Activated naive CD8-positive, alpha-beta T cell treated with anti-CD3 and anti-CD28 coated beads for 36 hours (primary cell): Measurements from ENCODE around the gene SLC38A11. TPM values are rescaled to one million over a fixed set of nuclear protein-coding genes. Genes with fewer than 3 reads are reported as not detected.
"Not testable (repeated sequence)": the region's sequence is repeated elsewhere in the genome, so short reads cannot be mapped to it uniquely, and the experiment has no call there.

Experiments
- DNase-seq: peaks from one replicate; pipeline ENCODE4 v3.0.0; 2021
- H3K27ac Mint-ChIP-seq: one replicate; pipeline ENCODE4 v1.8.0; 2022; ENCODE audit warnings: mild to moderate bottlenecking, moderate library complexity, mixed read lengths
- H3K27me3 Mint-ChIP-seq: one replicate; pipeline ENCODE4 v1.8.0; 2022; ENCODE audit warnings: mild to moderate bottlenecking, mixed read lengths
- H3K36me3 Mint-ChIP-seq: one replicate; pipeline ENCODE4 v1.8.0; 2021; ENCODE audit warnings: mild to moderate bottlenecking, mixed read lengths
- H3K4me1 Mint-ChIP-seq: one replicate; pipeline ENCODE4 v1.8.0; 2021; ENCODE audit warnings: mixed read lengths
- H3K4me3 Mint-ChIP-seq: one replicate; pipeline ENCODE4 v1.8.0; 2022; ENCODE audit warnings: mild to moderate bottlenecking, moderate library complexity, mixed read lengths
- H3K9me3 Mint-ChIP-seq: one replicate; pipeline ENCODE4 v1.8.0; 2022; ENCODE audit warnings: mixed read lengths
- total RNA-seq, 2 experiments: library from RNA; stranded (reverse); gene quantifications; one replicate each; pipeline ENCODE4 v1.2.3, GENCODE V29; 2021

SLC38A11 gene
- total RNA-seq, 2 experiments from 2014 or later = not detected

- Mint-ChIP-seq H3K27me3 (peaks cover 3% of the 10 kb centered on the region), H3K36me3 (no peaks in the 10 kb centered on the region), H3K4me3 (no peak overlapping the region), H3K27ac (no peak overlapping the region), H3K9me3 (no peaks in the 10 kb centered on the region), H3K4me1 (peaks cover 8% of the 10 kb centered on the region)
- no peak for DNase-seq
Observed at GRCh38 chr2:164979113-164979512, 23.8 kb upstream of the SLC38A11 start.

- not testable (repeated sequence) for H3K4me3 Mint-ChIP-seq, DNase-seq, H3K9me3 Mint-ChIP-seq, H3K27me3 Mint-ChIP-seq, H3K4me1 Mint-ChIP-seq, H3K36me3 Mint-ChIP-seq, H3K27ac Mint-ChIP-seq
Observed at GRCh38 chr2:164976875-164977470, 21.6 kb upstream of the SLC38A11 start.

GRCh38 chr2:164976301-164976700 is 21.0 kb upstream of the SLC38A11 start:
- no peak overlapping the region for H3K27ac Mint-ChIP-seq
- no peak overlapping the region for H3K4me3 Mint-ChIP-seq
- H3K9me3 Mint-ChIP-seq = no peaks in the 10 kb centered on the region
- DNase-seq = no peak
- H3K36me3 Mint-ChIP-seq = no peaks in the 10 kb centered on the region
- H3K27me3 Mint-ChIP-seq = no peaks in the 10 kb centered on the region
- peaks cover 9% of the 10 kb centered on the region for H3K4me1 Mint-ChIP-seq

GRCh38 chr2:164975891-164976290 is 20.6 kb upstream of the SLC38A11 start:
- H3K27ac Mint-ChIP-seq = no peak overlapping the region
- H3K4me1 Mint-ChIP-seq = peaks cover 6% of the 10 kb centered on the region
- H3K4me3 Mint-ChIP-seq = no peak overlapping the region
- DNase-seq = no peak
- no peaks in the 10 kb centered on the region for H3K9me3 Mint-ChIP-seq
- H3K36me3 Mint-ChIP-seq = no peaks in the 10 kb centered on the region
- H3K27me3 Mint-ChIP-seq = no peaks in the 10 kb centered on the region

GRCh38 chr2:164974221-164974620 is 18.9 kb upstream of the SLC38A11 start:
- Mint-ChIP-seq H3K36me3 (no peaks in the 10 kb centered on the region), H3K27ac (no peak overlapping the region), H3K9me3 (no peaks in the 10 kb centered on the region), H3K4me3 (no peak overlapping the region), H3K4me1 (peaks cover 3% of the 10 kb centered on the region), H3K27me3 (no peaks in the 10 kb centered on the region)
- no peak for DNase-seq

- Mint-ChIP-seq H3K4me3 (no peak overlapping the region), H3K4me1 (peaks cover 3% of the 10 kb centered on the region), H3K27me3 (no peaks in the 10 kb centered on the region), H3K9me3 (no peaks in the 10 kb centered on the region), H3K36me3 (no peaks in the 10 kb centered on the region), H3K27ac (no peak overlapping the region)
- DNase-seq = no peak
Observed at GRCh38 chr2:164972216-164972615, 16.9 kb upstream of the SLC38A11 start.

GRCh38 chr2:164969909-164970690 is 14.8 kb upstream of the SLC38A11 start:
- no peaks in the 10 kb centered on the region for H3K9me3 Mint-ChIP-seq
- H3K36me3 Mint-ChIP-seq = no peaks in the 10 kb centered on the region
- DNase-seq = no peak
- no peak overlapping the region for H3K27ac Mint-ChIP-seq
- no peak overlapping the region for H3K4me3 Mint-ChIP-seq
- no peaks in the 10 kb centered on the region for H3K27me3 Mint-ChIP-seq
- H3K4me1 Mint-ChIP-seq = peaks cover 3% of the 10 kb centered on the region

- no peaks in the 10 kb centered on the region for H3K36me3 Mint-ChIP-seq
- no peaks in the 10 kb centered on the region for H3K4me1 Mint-ChIP-seq
- H3K27me3 Mint-ChIP-seq = no peaks in the 10 kb centered on the region
- no peak overlapping the region for H3K27ac Mint-ChIP-seq
- DNase-seq = no peak
- H3K9me3 Mint-ChIP-seq = no peaks in the 10 kb centered on the region
- H3K4me3 Mint-ChIP-seq = no peak overlapping the region
Observed at GRCh38 chr2:164967781-164968228, 12.5 kb upstream of the SLC38A11 start.

- no peaks in the 10 kb centered on the region for H3K4me1 Mint-ChIP-seq
- H3K4me3 Mint-ChIP-seq = no peak overlapping the region
- no peaks in the 10 kb centered on the region for H3K36me3 Mint-ChIP-seq
- no peaks in the 10 kb centered on the region for H3K9me3 Mint-ChIP-seq
- no peak overlapping the region for H3K27ac Mint-ChIP-seq
- H3K27me3 Mint-ChIP-seq = no peaks in the 10 kb centered on the region
- DNase-seq = no peak
Observed at GRCh38 chr2:164967361-164967760, 12.0 kb upstream of the SLC38A11 start.

GRCh38 chr2:164964700-164965099 is 9.4 kb upstream of the SLC38A11 start:
- Mint-ChIP-seq H3K4me1 (no peaks in the 10 kb centered on the region), H3K27ac (no peak overlapping the region), H3K27me3 (no peaks in the 10 kb centered on the region), H3K36me3 (no peaks in the 10 kb centered on the region), H3K9me3 (no peaks in the 10 kb centered on the region), H3K4me3 (no peak overlapping the region)
- no peak for DNase-seq

- H3K27me3 Mint-ChIP-seq = peaks cover 8% of the 10 kb centered on the region
- peaks cover 2% of the 10 kb centered on the region for H3K4me1 Mint-ChIP-seq
- H3K36me3 Mint-ChIP-seq = no peaks in the 10 kb centered on the region
- no peak for DNase-seq
- H3K9me3 Mint-ChIP-seq = no peaks in the 10 kb centered on the region
- no peak overlapping the region for H3K4me3 Mint-ChIP-seq
- no peak overlapping the region for H3K27ac Mint-ChIP-seq
Observed at GRCh38 chr2:164960159-164960558, 4.8 kb upstream of the SLC38A11 start.

- peaks cover 26% of the 10 kb centered on the region for H3K27me3 Mint-ChIP-seq
- no peak for DNase-seq
- no peaks in the 10 kb centered on the region for H3K9me3 Mint-ChIP-seq
- no peaks in the 10 kb centered on the region for H3K36me3 Mint-ChIP-seq
- peaks cover 5% of the 10 kb centered on the region for H3K4me1 Mint-ChIP-seq
- H3K4me3 Mint-ChIP-seq = no peak overlapping the region
- no peak overlapping the region for H3K27ac Mint-ChIP-seq
Observed at GRCh38 chr2:164954186-164954585, 1.1 kb downstream of the SLC38A11 start.

- Mint-ChIP-seq H3K4me1 (peaks cover 5% of the 10 kb centered on the region), H3K27ac (no peak overlapping the region), H3K36me3 (no peaks in the 10 kb centered on the region), H3K9me3 (no peaks in the 10 kb centered on the region), H3K27me3 (peaks cover 26% of the 10 kb centered on the region), H3K4me3 (no peak overlapping the region)
- no peak for DNase-seq
Observed at GRCh38 chr2:164953279-164953678, 2.0 kb downstream of the SLC38A11 start.

GRCh38 chr2:164952057-164952702 is 3.1 kb downstream of the SLC38A11 start:
- no peaks in the 10 kb centered on the region for H3K36me3 Mint-ChIP-seq
- no peak for DNase-seq
- no peak overlapping the region for H3K4me3 Mint-ChIP-seq
- no peaks in the 10 kb centered on the region for H3K9me3 Mint-ChIP-seq
- H3K27me3 Mint-ChIP-seq = peaks cover 26% of the 10 kb centered on the region
- no peak overlapping the region for H3K27ac Mint-ChIP-seq
- peaks cover 5% of the 10 kb centered on the region for H3K4me1 Mint-ChIP-seq

GRCh38 chr2:164948540-164948939 is 6.8 kb downstream of the SLC38A11 start:
- no peaks in the 10 kb centered on the region for H3K4me1 Mint-ChIP-seq
- H3K4me3 Mint-ChIP-seq = no peak overlapping the region
- H3K9me3 Mint-ChIP-seq = no peaks in the 10 kb centered on the region
- H3K36me3 Mint-ChIP-seq = no peaks in the 10 kb centered on the region
- no peak overlapping the region for H3K27ac Mint-ChIP-seq
- DNase-seq = no peak
- peaks cover 17% of the 10 kb centered on the region for H3K27me3 Mint-ChIP-seq
